NCI-H2227 treated with DMSO at 0.1 percent for 48 hours (cell line): ENCODE measurements around the gene FGF16.
"Not testable (repeated sequence)": the region's sequence is repeated elsewhere in the genome, so short reads cannot be mapped to it uniquely, and the experiment has no call there.

Experiments
- DNase-seq: peaks from one replicate; lab custom pipeline; 2025; lab: John Stamatoyannopoulos, UW

FGF16 gene

DNA sequence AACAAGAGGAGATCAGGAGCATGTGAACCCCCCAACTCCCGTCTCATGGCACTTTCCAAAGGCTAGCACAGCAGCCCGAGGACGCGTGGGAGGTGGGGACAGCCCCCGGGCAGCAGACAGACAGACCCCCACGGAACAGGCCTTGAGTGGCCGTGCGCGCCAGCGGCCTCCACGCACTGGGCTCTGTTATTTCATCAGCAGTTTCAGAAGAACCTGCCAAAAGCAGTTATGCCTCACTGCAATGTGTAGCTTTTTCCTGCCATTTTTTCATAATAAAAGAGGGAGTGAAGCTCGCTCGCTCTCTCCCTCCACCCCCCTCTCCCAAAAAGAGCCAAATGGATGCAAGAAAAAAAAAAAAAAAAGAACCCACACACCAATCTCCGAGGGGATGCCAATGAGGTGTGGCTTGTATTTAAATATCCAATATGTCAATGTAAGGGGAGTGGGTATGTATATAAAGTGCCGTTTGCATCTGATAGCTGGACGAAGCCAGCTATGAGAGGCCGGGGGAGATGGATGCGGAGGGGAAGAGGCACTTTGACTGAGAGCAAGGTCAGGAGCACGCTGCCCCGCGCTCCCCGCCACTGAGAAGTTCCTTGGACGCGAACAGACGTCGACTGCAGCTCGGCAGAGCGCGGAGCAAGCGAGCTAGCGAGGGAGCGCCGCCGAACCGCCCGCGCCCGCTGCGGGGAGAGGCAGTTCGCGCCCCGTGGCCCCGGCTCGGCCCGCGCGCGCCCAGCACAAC lies at the start of gene FGF16:
Gene FGF16 (plus strand): TSS at position 482 of the 745 bp plus-strand sequence. CDS start 286 bp downstream, outside the sequence.
- DNase-seq: no peak

- DNase-seq: no peak
Measured at GRCh38 chrX:77398330-77398954, 48.7 kb upstream of the FGF16 start.

DNA sequence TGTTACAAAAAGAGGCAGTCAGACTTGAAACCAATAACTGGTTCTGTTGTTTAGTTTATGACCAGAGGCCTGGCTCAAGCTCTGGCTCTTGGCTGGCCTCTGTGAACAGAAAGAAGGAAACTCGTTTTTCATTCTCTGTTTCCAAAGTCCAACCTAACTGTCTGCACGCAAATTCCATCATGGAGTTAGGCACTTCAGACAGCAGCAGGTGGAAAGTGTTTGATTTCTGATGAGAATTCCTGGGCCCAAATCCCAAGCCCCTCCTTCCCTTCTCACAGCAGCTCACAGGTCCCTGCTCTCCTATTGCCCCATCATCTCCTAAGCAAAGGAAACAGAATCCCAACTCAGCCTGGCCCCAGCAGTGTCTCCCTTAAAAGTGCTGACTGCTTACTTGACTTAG lies 42.8 kb upstream of the FGF16 start:
- DNase-seq: no peak

GRCh38 chrX:77407821-77408220 lies 39.4 kb upstream of the FGF16 start:
- DNase-seq: not testable (repeated sequence)

- no peak for DNase-seq
Measured at GRCh38 chrX:77412631-77413030, 34.6 kb upstream of the FGF16 start.

DNA sequence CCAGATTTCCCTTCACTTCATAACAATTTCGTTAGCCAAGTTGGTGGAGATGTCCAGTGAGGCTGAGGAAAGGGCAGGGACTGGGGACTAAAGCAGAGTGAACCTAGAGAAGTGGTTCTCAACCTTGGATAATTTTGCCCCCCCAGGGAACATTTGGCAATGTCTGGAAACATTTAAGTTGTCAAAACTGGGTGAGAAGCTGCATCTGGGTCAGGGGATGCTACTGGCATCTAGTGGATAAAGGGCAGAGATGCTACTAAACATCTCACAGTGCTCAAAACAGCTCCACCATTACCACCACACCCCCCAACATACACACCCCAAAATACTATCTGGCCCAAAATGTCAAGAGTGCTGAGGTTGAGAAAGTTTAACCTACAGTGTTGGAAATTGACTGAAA lies 32.0 kb upstream of the FGF16 start:
- DNase-seq: no peak

- no peak for DNase-seq
Measured at GRCh38 chrX:77415882-77416281, 31.3 kb upstream of the FGF16 start.

DNA sequence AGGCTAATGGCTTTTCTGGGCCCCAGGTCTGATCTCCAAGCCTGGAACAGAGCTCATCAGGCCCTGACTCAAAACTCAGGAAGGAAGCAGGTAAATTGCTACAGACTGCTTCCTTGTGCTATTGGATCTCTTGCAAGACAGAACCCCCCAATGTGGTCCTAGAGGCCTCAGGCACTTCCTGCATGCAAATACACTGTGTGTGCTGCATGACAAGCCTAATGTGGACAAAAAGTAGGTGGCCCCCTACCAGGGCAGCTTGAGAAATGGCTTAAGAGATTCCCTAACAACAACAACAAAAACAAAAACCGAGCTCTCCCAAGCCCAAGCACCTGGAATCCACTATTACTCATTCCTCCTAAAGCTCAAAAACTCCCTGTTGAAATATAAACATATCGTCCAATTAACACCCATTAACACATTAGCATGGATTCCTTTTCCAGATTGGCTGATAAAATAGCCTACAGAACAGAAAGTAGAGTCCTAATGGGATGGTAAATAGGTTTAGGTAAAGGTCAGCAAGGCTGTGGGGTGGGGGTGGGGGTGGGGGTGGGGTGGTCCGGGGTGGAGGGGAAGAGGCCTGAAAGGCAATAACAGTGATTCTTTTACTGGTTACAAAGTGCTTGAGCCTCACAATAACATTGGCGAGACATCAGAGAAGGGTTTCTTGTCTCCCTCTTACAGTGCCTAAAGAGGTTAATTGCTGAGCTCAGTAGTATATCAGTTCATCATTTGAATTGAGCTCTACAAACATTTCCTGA lies 24.1 kb upstream of the FGF16 start:
- no peak for DNase-seq

GRCh38 chrX:77426811-77427210 lies 20.4 kb upstream of the FGF16 start:
- DNase-seq: no peak

- DNase-seq: no peak
Measured at GRCh38 chrX:77427611-77428010, 19.6 kb upstream of the FGF16 start.

DNA sequence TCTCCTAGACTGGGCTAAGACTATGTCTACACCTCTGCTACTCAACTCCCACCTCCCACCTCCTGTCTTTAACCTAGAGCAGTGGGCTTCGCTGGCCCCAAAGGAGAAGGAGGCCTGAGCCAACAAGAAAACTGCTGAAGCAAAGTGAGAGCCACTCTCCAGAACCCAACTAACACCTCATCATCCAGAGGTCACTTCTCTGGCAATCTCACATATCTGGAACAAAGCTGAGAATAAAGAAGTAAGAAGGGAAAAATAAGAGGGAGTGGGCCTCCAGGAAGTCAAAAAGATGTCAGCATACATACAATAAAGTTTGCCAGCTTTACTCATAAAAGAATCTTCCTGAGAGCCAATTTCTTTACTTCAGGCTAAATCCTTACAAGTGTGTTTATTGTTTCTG lies 18.6 kb upstream of the FGF16 start:
- no peak for DNase-seq

- DNase-seq: no peak
Measured at GRCh38 chrX:77431227-77431626, 16.0 kb upstream of the FGF16 start.

DNA sequence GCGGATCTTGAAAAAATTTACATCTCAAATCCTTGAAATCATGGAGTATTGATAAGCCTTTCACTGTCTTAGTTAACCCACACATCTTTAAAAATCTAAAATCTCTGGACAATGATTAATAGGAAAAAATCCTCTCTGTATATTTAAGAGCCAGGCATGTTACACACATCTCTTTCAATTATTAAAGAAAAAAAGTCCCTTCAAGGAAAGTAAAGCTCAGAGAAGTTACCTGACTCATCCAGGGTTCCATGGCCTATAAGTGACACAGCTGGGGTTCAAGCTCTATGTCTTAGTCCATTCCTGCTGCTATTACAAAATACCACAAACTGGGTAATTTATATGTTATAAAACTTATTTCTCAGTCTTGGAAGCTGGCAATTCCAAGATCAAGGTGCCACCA lies 14.2 kb upstream of the FGF16 start:
- no peak for DNase-seq

- DNase-seq: no peak
Measured at GRCh38 chrX:77434962-77435361, 12.2 kb upstream of the FGF16 start.

GRCh38 chrX:77436271-77436670 lies 10.9 kb upstream of the FGF16 start:
- no peak for DNase-seq

DNA sequence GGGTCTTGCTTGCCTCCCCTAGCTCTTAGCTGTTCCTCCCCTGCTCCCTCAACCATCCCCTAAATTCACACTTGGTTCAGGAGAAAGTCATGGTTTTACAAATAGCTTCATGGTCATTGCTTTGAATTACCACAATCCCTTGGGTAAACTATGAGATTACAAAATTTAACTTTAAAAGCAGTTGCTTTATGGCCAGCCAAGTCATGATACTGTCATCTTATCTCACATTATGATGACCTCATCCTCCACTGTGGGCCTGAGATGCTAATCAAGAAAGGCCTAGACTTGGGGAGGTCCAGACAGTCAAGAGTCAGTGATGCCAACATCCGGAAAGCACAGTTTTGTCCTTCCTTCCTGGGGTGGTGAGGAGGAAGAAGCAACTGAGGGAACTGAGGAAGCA lies 10.5 kb upstream of the FGF16 start:
- DNase-seq: no peak

- DNase-seq: no peak
Measured at GRCh38 chrX:77440330-77440729, 6.9 kb upstream of the FGF16 start.

DNA sequence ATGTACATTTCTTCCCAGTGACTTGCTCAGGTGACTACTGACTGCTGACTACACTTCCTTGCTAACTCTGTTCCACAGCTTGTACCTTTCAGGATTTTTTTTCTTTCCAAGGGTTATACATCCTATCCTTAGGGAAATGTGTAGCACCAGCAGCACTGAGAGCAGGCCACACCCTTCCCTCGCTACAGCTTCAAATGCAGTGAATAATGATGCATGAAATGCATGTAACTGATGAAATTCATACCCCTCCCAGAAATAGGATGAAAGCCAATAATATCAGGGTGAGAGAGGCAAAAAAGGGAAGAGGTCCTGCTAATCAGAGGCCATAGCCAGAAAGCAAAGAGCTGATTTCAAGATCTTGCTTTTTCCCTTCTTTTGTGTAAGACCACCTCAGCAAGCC lies 6.2 kb upstream of the FGF16 start:
- DNase-seq: no peak

DNA sequence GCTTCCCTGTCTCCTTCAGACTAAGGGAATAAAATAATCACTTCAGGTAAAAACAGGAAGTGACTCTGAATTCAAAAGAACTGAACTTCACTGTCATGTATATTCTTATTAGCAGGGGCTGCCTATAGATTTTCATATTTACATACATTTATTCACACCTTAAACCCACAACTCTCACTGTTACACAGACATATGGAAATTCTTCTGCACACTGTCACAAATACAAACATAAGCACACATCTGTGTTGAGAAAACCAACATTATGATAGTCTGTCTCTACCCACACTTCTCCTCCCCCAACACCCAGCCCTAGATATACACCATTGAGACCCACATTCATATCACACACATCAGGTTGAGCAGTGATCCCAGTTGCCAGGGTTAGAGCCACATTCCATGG lies 5.7 kb upstream of the FGF16 start:
- DNase-seq: no peak

DNA sequence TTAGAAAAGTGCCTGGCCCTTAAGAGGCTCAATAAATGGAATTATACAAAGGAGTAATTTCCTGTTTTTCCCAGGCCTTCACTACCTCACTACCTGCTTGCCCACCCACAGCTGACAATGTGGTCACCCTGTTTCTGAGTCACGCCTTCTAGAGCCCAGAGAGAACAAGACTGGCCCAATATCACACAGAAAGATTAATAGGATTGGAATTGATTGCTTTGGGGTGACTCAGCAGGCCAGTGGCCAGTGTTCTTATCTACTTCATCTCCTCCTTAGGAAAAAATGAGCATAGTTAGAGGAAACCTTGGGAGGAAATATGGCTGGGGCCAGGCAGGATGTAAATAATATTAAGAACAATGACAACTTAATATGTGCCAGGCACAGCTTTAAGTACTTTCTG lies 4.5 kb upstream of the FGF16 start:
- DNase-seq: no peak

GRCh38 chrX:77444075-77444474 lies 3.1 kb upstream of the FGF16 start:
- no peak for DNase-seq

- no peak for DNase-seq
Measured at GRCh38 chrX:77444545-77444944, 2.6 kb upstream of the FGF16 start.

- DNase-seq: no peak
Measured at GRCh38 chrX:77446029-77446585, 1.1 kb upstream of the FGF16 start.
